NCI-H526 (cell line): ENCODE data around the gene ZGPAT.

Experiments
- DNase-seq, 2 experiments: peaks; one replicate each; lab custom pipeline; 2025; lab: John Stamatoyannopoulos, UW

Gene ZGPAT

GRCh38 chr20:63692436-63693082 is 15.3 kb upstream of the ZGPAT start:
- peak in 1 of 2 experiments; percentile 62 for DNase-seq

- DNase-seq: no peak
Observed at GRCh38 chr20:63693083-63693732, 14.6 kb upstream of the ZGPAT start.

GRCh38 chr20:63693733-63694583 is 13.9 kb upstream of the ZGPAT start:
- no peak for DNase-seq

GRCh38 chr20:63694584-63695423 is 13.0 kb upstream of the ZGPAT start:
- DNase-seq: no peak

- no peak for DNase-seq
Observed at GRCh38 chr20:63695424-63696305, 12.2 kb upstream of the ZGPAT start.

- DNase-seq: no peak
Observed at GRCh38 chr20:63696306-63696627, 11.6 kb upstream of the ZGPAT start.

- DNase-seq: peak in 1 of 2 experiments; percentile 56
Observed at GRCh38 chr20:63696628-63697356, 11.0 kb upstream of the ZGPAT start, which contains the start of gene TNFRSF6B. TNFRSF6B (plus strand) TSS chr20:63696652; CDS start chr20:63696768, 116 bp downstream.

- no peak for DNase-seq
Observed at GRCh38 chr20:63697357-63697867, 10.4 kb upstream of the ZGPAT start.

- DNase-seq: no peak
Observed at GRCh38 chr20:63697868-63698545, 9.8 kb upstream of the ZGPAT start.

- DNase-seq: no peak
Observed at GRCh38 chr20:63698739-63699465, 8.9 kb upstream of the ZGPAT start.

GRCh38 chr20:63699466-63700198 is 8.2 kb upstream of the ZGPAT start:
- no peak for DNase-seq

GRCh38 chr20:63700199-63701050 is 7.4 kb upstream of the ZGPAT start:
- DNase-seq: no peak

- no peak for DNase-seq
Observed at GRCh38 chr20:63701051-63701328, 6.8 kb upstream of the ZGPAT start.

GRCh38 chr20:63701329-63702035 is 6.4 kb upstream of the ZGPAT start:
- DNase-seq: no peak

GRCh38 chr20:63702036-63702665 is 5.7 kb upstream of the ZGPAT start:
- no peak for DNase-seq

- DNase-seq: no peak
Observed at GRCh38 chr20:63702751-63703470, 4.9 kb upstream of the ZGPAT start.
